Activated naive CD4-positive, alpha-beta T cell treated with anti-CD3 and anti-CD28 coated beads for 36 hours (primary cell): ENCODE results near the gene SIRT5. TPM values are rescaled to one million over a fixed set of nuclear protein-coding genes. Genes with fewer than 3 reads are reported as not detected.

Experiments
- CTCF ChIA-PET: fragments of 350-600 bp; sonication (Branson Sonifier 250); formaldehyde crosslinking; loops from one replicate; lab custom pipeline; 2021; ENCODE audit warnings: antibody characterized with exemption; lab: Charles Lee
- DNase-seq: peaks from one replicate; pipeline ENCODE4 v3.0.0-alpha.2; 2020
- H3K27ac Mint-ChIP-seq: one replicate; pipeline ENCODE4 v1.8.0; 2021; ENCODE audit warnings: mild to moderate bottlenecking, mixed read lengths
- H3K27me3 Mint-ChIP-seq: one replicate; pipeline ENCODE4 v1.8.0; 2021; ENCODE audit warnings: low read depth, mixed read lengths
- H3K36me3 Mint-ChIP-seq: one replicate; pipeline ENCODE4 v1.8.0; 2021; ENCODE audit warnings: low read depth, mixed read lengths
- H3K4me1 Mint-ChIP-seq: one replicate; pipeline ENCODE4 v1.8.0; 2021; ENCODE audit warnings: low read depth, mixed read lengths
- H3K4me3 Mint-ChIP-seq: one replicate; pipeline ENCODE4 v1.8.0; 2021; ENCODE audit warnings: mild to moderate bottlenecking, moderate library complexity, mixed read lengths
- H3K9me3 Mint-ChIP-seq: one replicate; pipeline ENCODE4 v1.8.0; 2021; ENCODE audit warnings: mixed read lengths
- intact Hi-C: fragments of 100-400 bp; cut with micrococcal nuclease; formaldehyde crosslinking; loops from one replicate; pipeline ENCODE4 v1.15.1; 2023
- total RNA-seq, 2 experiments: library from RNA; stranded (reverse); gene quantifications; one replicate each; pipeline ENCODE4 v1.2.3, GENCODE V29; 2021

SIRT5 gene
- total RNA-seq, 2 experiments from 2014 or later = 9.3 to 9.8 TPM

GRCh38 chr6:13536796-13537526, 37.4 kb upstream of the SIRT5 start:
- DNase-seq = no peak
- no peaks in the 10 kb centered on the region for H3K4me1 Mint-ChIP-seq
- H3K9me3 Mint-ChIP-seq = no peaks in the 10 kb centered on the region
- H3K36me3 Mint-ChIP-seq = no peaks in the 10 kb centered on the region
- H3K4me3 Mint-ChIP-seq = no peak overlapping the region
- CTCF ChIA-PET = interaction anchor here (0.7 to 1.4 kb wide), 3 partner anchors 11 to 205 kb away, joined by 3 to 6 read pairs (median 4); partner anchors contain the start of gene SIRT5
- H3K27ac Mint-ChIP-seq = no peak overlapping the region
- intact Hi-C loops = loop anchor here (2.0 kb wide), 1 partner anchor 72 kb away; no protein-coding TSS in a partner anchor
- H3K27me3 Mint-ChIP-seq = no peaks in the 10 kb centered on the region

- Mint-ChIP-seq H3K27ac (no peak overlapping the region), H3K36me3 (no peaks in the 10 kb centered on the region), H3K27me3 (no peaks in the 10 kb centered on the region), H3K4me3 (no peak overlapping the region), H3K4me1 (no peaks in the 10 kb centered on the region), H3K9me3 (no peaks in the 10 kb centered on the region)
- intact Hi-C loops = loop anchor here (2.0 kb wide), 1 partner anchor 73 kb away; no protein-coding TSS in a partner anchor
- CTCF ChIA-PET = interaction anchor here (1.0 to 1.4 kb wide), 3 partner anchors 10 to 205 kb away, joined by 4 to 6 read pairs (median 5); no protein-coding TSS in a partner anchor
- DNase-seq = no peak
These were observed 36.9 kb upstream of the SIRT5 start for GRCh38 chr6:13537527-13537897.

GRCh38 chr6:13538084-13538483, 36.3 kb upstream of the SIRT5 start:
- intact Hi-C loops = loop anchor here (1.0 to 2.0 kb wide), 3 partner anchors 83 to 202 kb away; no protein-coding TSS in a partner anchor
- DNase-seq = no peak
- CTCF ChIA-PET = interaction anchor here (1.0 to 1.4 kb wide), 4 partner anchors 10 to 206 kb away, joined by 4 to 6 read pairs (median 4); no protein-coding TSS in a partner anchor
- H3K27ac Mint-ChIP-seq = no peak overlapping the region
- H3K27me3 Mint-ChIP-seq = no peaks in the 10 kb centered on the region
- H3K4me3 Mint-ChIP-seq = no peak overlapping the region
- no peaks in the 10 kb centered on the region for H3K9me3 Mint-ChIP-seq
- H3K4me1 Mint-ChIP-seq = no peaks in the 10 kb centered on the region
- H3K36me3 Mint-ChIP-seq = no peaks in the 10 kb centered on the region

- Mint-ChIP-seq H3K4me3 (no peak overlapping the region), H3K9me3 (no peaks in the 10 kb centered on the region), H3K36me3 (no peaks in the 10 kb centered on the region), H3K4me1 (no peaks in the 10 kb centered on the region), H3K27ac (no peak overlapping the region), H3K27me3 (no peaks in the 10 kb centered on the region)
- intact Hi-C loops = loop anchor here (1.0 to 2.0 kb wide), 3 partner anchors 84 to 202 kb away; no protein-coding TSS in a partner anchor
- CTCF ChIA-PET = interaction anchor here (1.0 kb wide), 2 partner anchors 201 to 203 kb away, joined by 4 to 5 read pairs; no protein-coding TSS in a partner anchor
- no peak for DNase-seq
These were observed 35.8 kb upstream of the SIRT5 start for GRCh38 chr6:13538600-13538999.

GRCh38 chr6:13539572-13539971, 34.8 kb upstream of the SIRT5 start:
- no peak for DNase-seq
- H3K36me3 Mint-ChIP-seq = no peaks in the 10 kb centered on the region
- no peak overlapping the region for H3K4me3 Mint-ChIP-seq
- H3K27ac Mint-ChIP-seq = no peak overlapping the region
- no peaks in the 10 kb centered on the region for H3K27me3 Mint-ChIP-seq
- CTCF ChIA-PET = no interaction called here
- intact Hi-C loops = loop anchor here (2.0 kb wide), 2 partner anchors 85 to 157 kb away; no protein-coding TSS in a partner anchor
- no peaks in the 10 kb centered on the region for H3K9me3 Mint-ChIP-seq
- H3K4me1 Mint-ChIP-seq = no peaks in the 10 kb centered on the region

- Mint-ChIP-seq H3K4me1 (no peaks in the 10 kb centered on the region), H3K27me3 (no peaks in the 10 kb centered on the region), H3K4me3 (no peak overlapping the region), H3K9me3 (no peaks in the 10 kb centered on the region), H3K36me3 (no peaks in the 10 kb centered on the region), H3K27ac (no peak overlapping the region)
- no peak for DNase-seq
- intact Hi-C loops = no loop called here
- CTCF ChIA-PET = no interaction called here
These were observed 32.9 kb upstream of the SIRT5 start for GRCh38 chr6:13541496-13541895.

GRCh38 chr6:13544454-13545186, 29.8 kb upstream of the SIRT5 start:
- DNase-seq = no peak
- CTCF ChIA-PET = no interaction called here
- H3K36me3 Mint-ChIP-seq = no peaks in the 10 kb centered on the region
- no peak overlapping the region for H3K27ac Mint-ChIP-seq
- H3K9me3 Mint-ChIP-seq = no peaks in the 10 kb centered on the region
- no peaks in the 10 kb centered on the region for H3K4me1 Mint-ChIP-seq
- intact Hi-C loops = no loop called here
- H3K4me3 Mint-ChIP-seq = no peak overlapping the region
- H3K27me3 Mint-ChIP-seq = no peaks in the 10 kb centered on the region

- no peaks in the 10 kb centered on the region for H3K4me1 Mint-ChIP-seq
- no peaks in the 10 kb centered on the region for H3K36me3 Mint-ChIP-seq
- CTCF ChIA-PET = interaction anchor here (0.6 kb wide), 1 partner anchor 198 kb away, joined by 4 read pairs; no protein-coding TSS in a partner anchor
- no peak for DNase-seq
- no peak overlapping the region for H3K4me3 Mint-ChIP-seq
- no peaks in the 10 kb centered on the region for H3K27me3 Mint-ChIP-seq
- H3K9me3 Mint-ChIP-seq = no peaks in the 10 kb centered on the region
- intact Hi-C loops = no loop called here
- H3K27ac Mint-ChIP-seq = no peak overlapping the region
These were observed 28.5 kb upstream of the SIRT5 start for GRCh38 chr6:13545885-13546284.

- no peaks in the 10 kb centered on the region for H3K4me1 Mint-ChIP-seq
- intact Hi-C loops = no loop called here
- H3K27me3 Mint-ChIP-seq = no peaks in the 10 kb centered on the region
- H3K36me3 Mint-ChIP-seq = no peaks in the 10 kb centered on the region
- CTCF ChIA-PET = interaction anchor here (0.9 to 1.7 kb wide), 2 partner anchors 11 to 26 kb away, joined by 3 to 4 read pairs; no protein-coding TSS in a partner anchor
- H3K9me3 Mint-ChIP-seq = no peaks in the 10 kb centered on the region
- no peak overlapping the region for H3K27ac Mint-ChIP-seq
- no peak for DNase-seq
- H3K4me3 Mint-ChIP-seq = no peak overlapping the region
These were observed 25.7 kb upstream of the SIRT5 start for GRCh38 chr6:13548500-13549210.

GRCh38 chr6:13550656-13551055, 23.7 kb upstream of the SIRT5 start:
- Mint-ChIP-seq H3K4me3 (no peak overlapping the region), H3K27me3 (no peaks in the 10 kb centered on the region), H3K9me3 (no peaks in the 10 kb centered on the region), H3K36me3 (no peaks in the 10 kb centered on the region), H3K27ac (no peak overlapping the region), H3K4me1 (no peaks in the 10 kb centered on the region)
- intact Hi-C loops = no loop called here
- no peak for DNase-seq
- CTCF ChIA-PET = no interaction called here

- intact Hi-C loops = no loop called here
- H3K4me1 Mint-ChIP-seq = no peaks in the 10 kb centered on the region
These were observed 20.8 kb upstream of the SIRT5 start for GRCh38 chr6:13553646-13554045.

GRCh38 chr6:13554929-13555333, 19.5 kb upstream of the SIRT5 start:
- CTCF ChIA-PET = interaction anchor here (0.6 kb wide), 1 partner anchor 18 kb away, joined by 3 read pairs; no protein-coding TSS in a partner anchor
- no peaks in the 10 kb centered on the region for H3K9me3 Mint-ChIP-seq
- intact Hi-C loops = no loop called here

More at GRCh38 chr6:13553646-13554045, 20.8 kb upstream of the SIRT5 start:
- H3K36me3 Mint-ChIP-seq = no peaks in the 10 kb centered on the region
- no peaks in the 10 kb centered on the region for H3K27me3 Mint-ChIP-seq
- H3K4me3 Mint-ChIP-seq = no peak overlapping the region
- DNase-seq = no peak
- H3K9me3 Mint-ChIP-seq = no peaks in the 10 kb centered on the region
- CTCF ChIA-PET = no interaction called here
- no peak overlapping the region for H3K27ac Mint-ChIP-seq

More at GRCh38 chr6:13554929-13555333, 19.5 kb upstream of the SIRT5 start:
- H3K36me3 Mint-ChIP-seq = no peaks in the 10 kb centered on the region
- H3K4me1 Mint-ChIP-seq = no peaks in the 10 kb centered on the region
- H3K27ac Mint-ChIP-seq = no peak overlapping the region
- DNase-seq = no peak
- no peak overlapping the region for H3K4me3 Mint-ChIP-seq
- no peaks in the 10 kb centered on the region for H3K27me3 Mint-ChIP-seq
